ENCODE results near the gene ACAP2.
A peak's percentile ranks its signal among the peaks of the same experiment; 100 is the strongest.

ACAP2 gene

GRCh38 chr3:195286115-195286872 is 156.5 kb downstream of the ACAP2 start:
- no peak for DNase-seq

GRCh38 chr3:195285372-195285771 is 157.4 kb downstream of the ACAP2 start:
- DNase-seq, result no peak

DNA sequence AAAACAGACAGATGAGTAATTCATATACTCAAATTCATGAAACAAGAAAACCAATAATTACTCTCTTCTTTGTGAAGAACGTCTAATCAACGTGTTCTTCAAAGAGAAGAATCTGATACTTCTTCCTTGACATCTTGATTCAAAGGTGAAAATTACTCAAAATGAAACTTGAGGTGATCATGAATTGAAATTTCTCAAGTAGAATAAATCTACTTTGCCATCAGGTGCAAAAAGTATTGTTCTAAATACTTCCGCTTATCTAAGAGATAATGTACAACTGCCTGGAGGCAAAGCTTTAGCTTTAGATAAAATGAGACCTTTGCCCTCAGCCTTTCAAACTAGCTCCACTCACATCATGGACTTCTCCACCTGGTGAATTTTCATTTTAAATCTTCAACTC is 158.0 kb downstream of the ACAP2 start:
- DNase-seq, result no peak

DNA sequence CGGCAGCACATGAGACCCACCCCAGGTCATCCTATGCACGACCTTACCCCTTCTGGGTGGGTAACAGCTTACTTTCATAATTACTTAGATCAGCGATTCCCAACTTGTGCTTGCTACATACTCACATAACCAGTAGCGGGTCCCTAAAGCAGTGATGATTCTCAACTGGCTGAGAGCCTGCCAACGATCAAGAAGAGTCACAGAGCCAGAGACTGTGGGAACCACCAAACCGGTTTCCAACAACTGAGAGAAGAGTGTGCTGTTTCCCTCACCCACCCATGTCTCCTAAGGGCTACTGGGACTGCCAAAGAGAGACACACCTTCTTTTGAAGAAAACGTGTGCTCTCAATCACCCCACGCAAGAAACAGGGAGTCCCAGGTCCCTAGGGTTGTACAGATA is 159.9 kb downstream of the ACAP2 start:
- no peak for DNase-seq

GRCh38 chr3:195274259-195274966 is 168.4 kb downstream of the ACAP2 start:
- DNase-seq, result no peak

DNA sequence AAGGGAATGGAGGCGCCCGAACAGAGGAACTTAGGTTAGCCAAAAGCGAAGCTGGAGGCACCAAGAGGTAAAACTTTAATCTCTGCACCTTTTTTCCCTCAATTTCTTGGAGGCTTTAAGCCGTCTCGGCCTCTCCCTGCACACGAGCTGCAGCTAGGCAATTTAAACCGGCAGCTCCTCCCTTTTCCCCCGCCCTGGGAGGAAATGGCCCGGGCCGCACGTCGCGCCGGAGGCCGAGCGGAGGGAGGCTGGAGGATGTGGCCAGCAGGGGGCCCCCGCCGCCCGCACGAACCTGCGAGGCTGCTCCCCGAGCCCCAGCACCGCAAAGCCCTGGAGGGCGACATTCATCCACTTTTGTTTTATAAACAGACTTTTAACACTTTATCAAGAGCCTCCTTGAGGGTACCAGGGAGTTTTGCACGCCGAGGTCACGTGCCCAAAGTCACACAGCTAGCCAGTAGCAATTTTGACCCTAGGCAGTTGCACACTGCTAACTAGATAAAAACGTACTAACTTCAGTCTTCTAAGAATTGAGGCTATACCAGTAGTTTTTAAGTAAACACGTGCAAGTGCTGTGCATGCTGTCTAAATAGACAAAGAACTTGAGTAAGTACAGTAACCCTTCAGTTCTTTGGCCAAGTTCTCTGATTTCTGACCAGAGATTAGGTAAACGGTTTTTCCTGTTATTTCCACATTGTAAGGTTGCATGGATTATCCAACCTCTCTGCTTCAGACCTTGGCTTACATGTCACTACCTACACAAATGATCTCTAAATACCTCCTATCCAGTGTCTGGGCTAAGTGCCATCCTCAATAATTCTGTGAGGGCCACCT is 171.2 kb downstream of the ACAP2 start:
- DNase-seq, result peak; percentile 87

GRCh38 chr3:195270817-195271409 is 171.9 kb downstream of the ACAP2 start, which contains the start of gene XXYLT1:
XXYLT1 (minus strand) TSS chr3:195271159; CDS start chr3:195271058, 101 bp downstream.
- DNase-seq, result peak; percentile 91

GRCh38 chr3:195270079-195270816 is 172.6 kb downstream of the ACAP2 start:
- DNase-seq, result peak; percentile 62

DNA sequence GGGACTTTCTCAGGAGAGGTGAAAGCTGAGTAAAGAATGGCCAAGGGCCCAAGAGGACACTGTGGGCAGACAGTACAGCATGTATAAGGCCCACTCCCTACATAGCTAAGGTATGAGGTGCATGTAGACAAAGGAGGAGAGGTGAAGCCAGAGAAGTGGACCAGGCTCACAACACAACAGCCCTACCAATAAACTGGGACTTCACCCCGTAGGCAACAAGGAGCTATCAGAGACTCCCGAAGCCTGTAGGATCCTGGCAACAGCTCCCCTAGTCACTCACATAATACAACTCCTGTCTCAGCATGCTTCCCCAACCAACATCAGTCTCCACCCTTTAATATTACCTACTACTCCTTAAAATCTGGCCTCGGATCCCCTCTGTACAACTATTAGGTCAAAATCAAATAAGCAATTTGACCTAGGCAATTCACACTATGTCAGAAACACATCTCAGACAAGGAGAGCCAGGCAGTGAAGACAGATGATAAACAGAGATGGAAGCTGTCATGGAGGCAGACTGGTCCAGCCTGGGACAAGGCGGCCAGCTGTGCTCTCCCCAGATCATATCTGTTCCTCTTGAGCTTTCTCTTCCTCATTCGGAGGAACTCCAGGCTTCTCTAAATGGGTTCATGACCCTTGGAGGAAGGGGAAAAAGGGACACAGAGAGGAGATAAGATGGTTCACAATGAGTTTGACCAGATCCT is 173.3 kb downstream of the ACAP2 start:
- DNase-seq, result no peak

DNA sequence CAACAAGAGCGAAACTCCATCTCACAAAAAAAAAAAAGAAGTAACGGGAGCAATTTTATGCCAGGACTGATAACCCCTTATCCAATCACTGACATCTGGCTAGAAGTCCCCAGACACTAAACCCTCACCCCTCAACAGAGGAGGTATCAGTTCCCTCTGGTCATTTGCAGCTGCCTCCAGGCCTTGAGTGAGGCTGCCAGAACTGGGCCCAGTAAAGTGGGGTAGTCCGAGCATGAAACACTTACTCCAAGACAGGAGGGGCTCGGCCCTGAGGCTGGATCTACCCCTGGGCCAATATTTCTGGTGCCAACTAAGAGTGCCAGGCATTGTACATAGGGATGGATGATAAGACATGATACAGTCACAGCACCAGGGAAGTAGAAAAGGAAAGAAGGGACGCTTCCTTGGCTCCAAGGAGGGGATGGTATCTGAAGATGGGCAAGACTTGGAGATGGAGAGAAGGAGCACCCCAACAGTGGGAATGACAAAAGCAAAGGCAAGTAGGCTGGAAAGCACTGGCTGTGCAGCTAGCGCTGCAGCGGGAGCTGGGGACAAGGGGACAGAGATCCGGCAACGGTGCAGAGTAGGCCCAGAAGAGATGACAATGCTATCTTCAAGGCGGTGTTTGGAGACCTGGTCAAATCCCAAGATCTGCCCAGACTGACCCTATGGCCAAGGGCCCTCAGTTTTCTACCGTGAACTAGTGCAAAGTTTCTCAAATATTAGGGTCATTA is 174.1 kb downstream of the ACAP2 start:
- no peak for DNase-seq

GRCh38 chr3:195267096-195267495 is 175.7 kb downstream of the ACAP2 start:
- no peak for DNase-seq

DNA sequence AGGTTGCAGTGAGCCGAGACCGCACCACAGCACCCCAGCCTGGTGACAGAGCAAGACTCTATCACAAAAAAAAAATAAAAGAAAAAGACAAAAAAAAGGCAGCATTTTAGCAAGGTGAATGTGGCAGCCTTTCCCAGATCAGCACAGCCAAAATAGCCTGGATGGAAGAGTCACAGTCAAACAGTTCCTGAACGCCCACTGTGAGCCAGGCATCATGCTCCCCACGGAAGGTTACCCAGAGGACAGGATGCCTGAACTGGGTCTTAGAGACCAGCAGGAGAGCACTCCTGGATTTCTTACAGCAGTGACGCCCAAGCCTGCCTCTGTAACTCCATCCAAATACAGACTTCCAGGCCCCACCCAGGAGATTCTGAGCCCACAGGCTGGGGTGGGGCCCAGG is 176.4 kb downstream of the ACAP2 start:
- DNase-seq, result no peak

GRCh38 chr3:195265363-195265976 is 177.3 kb downstream of the ACAP2 start:
- no peak for DNase-seq

DNA sequence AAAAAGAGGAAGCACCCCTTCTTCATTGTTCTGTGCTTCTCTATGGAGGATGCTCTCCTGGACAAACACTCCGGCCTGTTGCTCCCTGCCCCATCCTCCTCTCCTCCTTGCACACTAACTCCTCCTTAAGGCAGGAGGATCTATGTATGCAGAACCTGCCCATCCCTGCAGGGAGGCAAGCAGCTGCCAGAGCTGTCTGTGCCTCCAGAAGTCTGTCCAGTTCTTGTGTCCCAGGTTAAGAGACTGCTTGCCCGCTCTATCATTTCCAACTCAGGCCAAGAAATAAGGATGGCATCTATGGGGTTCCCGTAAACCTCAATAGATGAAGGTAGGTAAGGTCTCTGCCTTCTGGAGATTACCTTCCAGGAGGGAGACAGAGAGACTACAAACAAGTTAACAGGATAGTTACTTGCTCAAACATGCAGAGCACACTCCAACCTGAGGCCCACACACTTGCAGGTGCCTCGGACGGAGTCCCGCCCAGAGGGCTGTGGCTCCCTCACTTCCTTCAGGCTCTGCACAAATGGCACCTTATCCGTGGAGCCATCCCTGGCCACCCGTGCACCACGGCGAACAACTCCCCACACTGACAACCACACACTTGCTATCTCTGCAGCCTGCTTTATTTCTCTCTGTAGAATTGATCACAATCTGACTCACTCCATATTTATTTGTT is 178.8 kb downstream of the ACAP2 start:
- no peak for DNase-seq

- no peak for DNase-seq
Observed at GRCh38 chr3:195263193-195263924, 179.5 kb downstream of the ACAP2 start.

DNA sequence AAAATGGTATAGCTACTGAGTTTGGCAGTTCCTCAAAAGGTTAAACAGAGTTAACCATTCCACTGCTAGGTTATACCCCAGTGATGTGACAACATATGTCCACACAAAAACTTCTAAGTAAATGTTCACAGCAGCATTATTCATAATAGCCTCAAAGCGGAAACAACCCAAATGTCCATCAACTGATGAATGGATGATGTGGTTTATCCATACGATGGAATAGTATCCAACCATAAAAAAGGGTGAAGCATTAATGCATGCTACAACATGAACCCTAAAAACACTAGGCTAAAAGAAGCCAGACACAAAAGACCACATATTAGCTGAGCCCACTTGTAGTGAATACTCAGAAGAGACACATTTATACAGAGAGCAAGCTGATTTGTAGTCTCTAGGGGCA is 180.9 kb downstream of the ACAP2 start:
- DNase-seq, result no peak

GRCh38 chr3:195260280-195260905 is 182.4 kb downstream of the ACAP2 start:
- DNase-seq, result peak; percentile 90

DNA sequence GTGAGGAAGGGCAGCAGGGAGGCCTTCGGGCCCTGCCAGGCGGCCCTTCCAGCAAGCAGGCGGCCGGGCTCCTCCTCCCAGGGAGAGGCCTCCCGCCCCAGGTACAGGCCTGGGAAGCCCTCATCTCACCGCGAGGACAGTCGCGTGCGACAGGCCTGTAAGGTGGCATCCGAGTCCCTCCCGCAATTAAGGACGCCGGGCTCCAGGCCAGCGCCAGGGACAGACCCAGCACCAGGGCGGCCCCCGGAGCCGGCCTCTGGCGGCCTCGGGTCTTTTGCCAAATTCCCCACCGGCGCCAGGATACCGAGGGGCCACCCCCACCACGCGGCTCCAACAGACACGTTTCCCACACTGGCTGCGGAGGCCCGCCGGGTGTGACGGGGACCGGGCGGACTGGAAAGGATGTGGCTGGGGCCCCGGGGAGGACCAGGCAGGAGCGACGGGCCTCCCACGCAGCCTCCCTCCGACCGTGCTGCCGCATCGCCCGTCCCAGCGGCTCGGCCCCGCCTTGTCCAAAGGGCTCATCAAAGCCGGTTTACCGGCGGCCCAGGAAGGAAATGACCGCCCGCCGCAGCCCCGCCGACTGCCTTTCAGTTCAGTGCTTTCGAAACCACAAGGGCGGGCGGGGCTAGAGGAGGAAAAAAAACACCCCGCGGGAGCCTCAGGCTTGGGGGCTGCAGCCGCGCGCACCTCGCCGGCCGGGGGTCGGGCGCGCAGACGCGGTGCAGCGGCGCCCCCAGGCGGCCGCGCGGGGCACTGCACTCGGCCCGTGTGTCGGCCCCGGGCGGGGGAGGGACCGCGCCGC is 183.1 kb downstream of the ACAP2 start:
- peak; percentile 89 for DNase-seq

Measured in DMS53 (cell line).